HepG2 (cell line): ENCODE results near the gene RECQL5. TPM values are rescaled to one million over a fixed set of nuclear protein-coding genes. Genes with fewer than 3 reads are reported as not detected.

ENCODE experiments used
- ATAC-seq: fragments of 200-7000 bp; cut with Tn5 transposase; 3 replicates; pipeline ENCODE4 v1.9.1; 2020; ENCODE audit warnings: mild to moderate bottlenecking, moderate library complexity
- BruUV-seq: library from RNA; stranded (reverse); fragments of 400-500 nt; replicated peaks from 2 replicates; lab custom pipeline; 2021; lab: Mats Ljungman, UMichigan
- CTCF ChIA-PET: fragments of 300-600 bp; formaldehyde crosslinking; extraction: SDS; loops from one replicate; lab custom pipeline; 2021; ENCODE audit warnings: low total read pairs, inconsistent platforms, low intra/inter-chr PET ratio; lab: Yijun Ruan, JAX
- POLR2A ChIA-PET: fragments of 350-600 bp; sonication (Branson Sonifier 250); formaldehyde crosslinking; loops from one replicate; lab custom pipeline; 2020; ENCODE audit warnings: antibody characterized with exemption, inconsistent platforms; lab: Yijun Ruan, JAX
- DNase-seq: peaks from one replicate; pipeline ENCODE4 v3.0.0-alpha.2; 2015; ENCODE audit warnings: low spot score
- FAIRE-seq: peaks from 3 replicates; lab custom pipeline; 2011; peaks lifted over from hg19 to GRCh38; lab: Jason Lieb, UNC
- H2AFZ ChIP-seq: one replicate; pipeline ENCODE4 v1.6.1; 2011; ENCODE audit warnings: low read length, inconsistent platforms
- H3K27ac ChIP-seq: fragments of 300-600 bp; 3 replicates; pipeline ENCODE4 v1.8.0; 2011; ENCODE audit warnings: mixed run types, mild to moderate bottlenecking, mixed read lengths, low read length, inconsistent platforms; ENCODE audit not compliant: insufficient read depth; ENCODE audit errors: extremely low read length
- H3K27me3 ChIP-seq, 2 experiments: fragments of 200-600 bp in 1 of 2; 2 replicates in 1 of 2; 3 replicates in 1 of 2; pipeline versions ENCODE4 v1.6.0 to v1.8.0; 2011; ENCODE audit warnings: low read length in 2 of 2, mild to moderate bottlenecking in 2 of 2, moderate library complexity in 2 of 2, inconsistent platforms in 1 of 2; ENCODE audit not compliant: insufficient read depth in 2 of 2, control insufficient read depth in 1 of 2
- H3K36me3 ChIP-seq, 2 experiments: fragments of 200-600 bp in 1 of 2; replicated peaks in 1 of 2; 2 replicates in 1 of 2; 3 replicates in 1 of 2; pipeline versions ENCODE4 v1.5.1 to v1.8.0; 2011; ENCODE audit warnings: low read length in 2 of 2, inconsistent platforms in 1 of 2; ENCODE audit not compliant: insufficient read depth in 2 of 2, control insufficient read depth in 1 of 2
- H3K4me1 ChIP-seq: 2 replicates; pipeline ENCODE4 v1.5.1; 2012; ENCODE audit warnings: low read length, inconsistent platforms; ENCODE audit not compliant: insufficient read depth
- H3K4me2 ChIP-seq: 2 replicates; pipeline ENCODE4 v1.6.0; 2011; ENCODE audit warnings: low read depth, low read length, inconsistent platforms
- H3K4me3 ChIP-seq, 3 experiments: fragments of 200-600 bp in 1 of 3; sonication (generic), shearing (Covaris generic) in 1 of 3; replicated peaks in 1 of 3; 2 replicates each; pipeline ENCODE4 v1.5.1; 2011 to 2016; ENCODE audit warnings: low read length in 3 of 3, inconsistent platforms in 2 of 3, low read depth in 2 of 3, mild to moderate bottlenecking in 2 of 3, control low read depth in 1 of 3, mixed read lengths in 1 of 3; ENCODE audit not compliant: insufficient read depth in 1 of 3
- H3K79me2 ChIP-seq: one replicate; pipeline ENCODE4 v1.6.1; 2011; ENCODE audit warnings: low read length, inconsistent platforms; ENCODE audit not compliant: insufficient read depth
- H3K9ac ChIP-seq: 2 replicates; pipeline ENCODE4 v1.6.0; 2011; ENCODE audit warnings: mild to moderate bottlenecking, low read depth, low read length, inconsistent platforms; ENCODE audit not compliant: insufficient read depth
- H3K9me3 ChIP-seq: 2 replicates; pipeline ENCODE4 v1.5.1; 2012; ENCODE audit warnings: mild to moderate bottlenecking, low read length
- H4K20me1 ChIP-seq: 2 replicates; pipeline ENCODE4 v1.6.0; 2011; ENCODE audit warnings: inconsistent platforms, mild to moderate bottlenecking, low read length, moderate library complexity; ENCODE audit not compliant: insufficient read depth
- GTF2F1 ChIP-seq: fragments of 150-350 bp; IDR thresholded peaks from 2 replicates; pipeline ENCODE4 v1.6.1; 2014; ENCODE audit warnings: low read length
- MYC ChIP-seq: sonication (generic); formaldehyde crosslinking; IDR thresholded peaks from 2 replicates; pipeline ENCODE4 v1.9.0; 2021; ENCODE audit warnings: missing genetic modification reagents, borderline replicate concordance
- NR2F6 ChIP-seq, 2 experiments: IDR thresholded peaks; 2 replicates each; pipeline ENCODE4 v1.6.1; 2016; ENCODE audit warnings: antibody characterized with exemption in 1 of 2, mild to moderate bottlenecking in 1 of 2
- RBM39 ChIP-seq: fragments of 200-400 bp; formaldehyde crosslinking; IDR thresholded peaks from one replicate; pipeline ENCODE4 v1.6.1; 2018; ENCODE audit warnings: antibody characterized with exemption, mild to moderate bottlenecking, low read depth, low read length; ENCODE audit not compliant: poor library complexity, severe bottlenecking
- RFX3 ChIP-seq: IDR thresholded peaks from 2 replicates; pipeline ENCODE4 v1.6.1; 2016; ENCODE audit warnings: missing biosample characterization, missing genetic modification reagents
- RORA ChIP-seq: sonication (generic); formaldehyde crosslinking; IDR thresholded peaks from 2 replicates; pipeline ENCODE4 v1.5.0; 2020; ENCODE audit warnings: mild to moderate bottlenecking, missing genetic modification reagents, moderate library complexity
- SP1 ChIP-seq, 2 experiments: fragments of 450-650 bp in 1 of 2; sonication (generic) in 1 of 2; formaldehyde crosslinking in 1 of 2; IDR thresholded peaks; 2 replicates each; pipeline versions ENCODE4 v1.4.0 to v1.6.1; 2016 to 2020; ENCODE audit warnings: missing genetic modification reagents in 1 of 2
- THAP8 ChIP-seq: sonication (generic); formaldehyde crosslinking; IDR thresholded peaks from 2 replicates; pipeline ENCODE4 v1.5.1; 2020; ENCODE audit warnings: missing genetic modification reagents, mild to moderate bottlenecking, borderline replicate concordance
- TRIM22 ChIP-seq: fragments of 450-650 bp; IDR thresholded peaks from 2 replicates; pipeline ENCODE4 v1.6.1; 2017
- ZFP62 ChIP-seq: sonication (generic); formaldehyde crosslinking; IDR thresholded peaks from 2 replicates; pipeline ENCODE4 v1.4.0; 2020; ENCODE audit warnings: missing genetic modification reagents
- ZKSCAN5 ChIP-seq: sonication (generic); formaldehyde crosslinking; IDR thresholded peaks from 2 replicates; pipeline ENCODE4 v1.5.1; 2020; ENCODE audit warnings: mild to moderate bottlenecking, missing genetic modification reagents
- ZNF10 ChIP-seq: sonication (generic); formaldehyde crosslinking; IDR thresholded peaks from 2 replicates; pipeline ENCODE4 v1.4.0; 2020; ENCODE audit warnings: mild to moderate bottlenecking, low read depth, missing genetic modification reagents, borderline replicate concordance
- ZNF318 ChIP-seq: sonication (generic); formaldehyde crosslinking; IDR thresholded peaks from 2 replicates; pipeline ENCODE4 v1.4.0; 2020; ENCODE audit warnings: mild to moderate bottlenecking, missing genetic modification reagents
- ZNF605 ChIP-seq: sonication (generic); formaldehyde crosslinking; IDR thresholded peaks from 2 replicates; pipeline ENCODE4 v1.8.0; 2022; ENCODE audit warnings: mild to moderate bottlenecking, missing genetic modification reagents
- ZNF83 ChIP-seq: sonication (generic); formaldehyde crosslinking; IDR thresholded peaks from 2 replicates; pipeline ENCODE4 v1.4.0; 2020; ENCODE audit warnings: missing genetic modification reagents, mild to moderate bottlenecking, borderline replicate concordance
- WGBS: methylation state at CpG from one replicate; pipeline ENCODE4 v1.1.6; 2017; ENCODE audit warnings: low lambda C conversion rate; 5-methylcytosine and 5-hydroxymethylcytosine counted together
- in situ Hi-C: cut with HindIII; loops from 2 replicates; pipeline ENCODE4 v1.10.0; 2017; ENCODE audit warnings: low pct_unique_long_range_greater_than_20kb; ENCODE audit not compliant: extremely low pct_ligation_motif_present
- intact Hi-C: fragments of 100-400 bp; cut with micrococcal nuclease; formaldehyde crosslinking; loops from one replicate; pipeline ENCODE4 v1.10.0; 2022; ENCODE audit not compliant: unreplicated experiment
- polyA plus RNA-seq, 8 experiments: library from polyadenylated mRNA; depleted of rRNA in 3 of 8; stranded (reverse) in 7 of 8; unstranded in 1 of 8; fragments of >200 nt; fragmentation: Illumina TruSeq in 4 of 8; extraction: Trizol in 4 of 8; gene quantifications; 2 replicates each; pipeline versions ENCODE4 v1.2.1 to v1.2.3, GENCODE V29; 2011 to 2016; ENCODE audit warnings: low read depth in 4 of 8, missing spikeins in 1 of 8, mixed read lengths in 1 of 8; ENCODE audit not compliant: insufficient read depth in 1 of 8
- total RNA-seq, 5 experiments: library from RNA; depleted of rRNA; stranded (reverse); fragments of >200 nt; fragmentation: Illumina TruSeq; extraction: Trizol; gene quantifications; 2 replicates each; pipeline ENCODE4 v1.2.3, GENCODE V29; 2016; ENCODE audit warnings: low read depth in 1 of 5

Gene RECQL5
- total and polyA plus RNA-seq, 2 of the 13 experiments (the other 11 are each of a cell fraction or from before 2014, with no cell fraction given): 27.7 to 32.0 TPM

- TF ChIP-seq ZNF318 (no peak), MYC (CRISPR knock-in tag) (no peak), RBM39 (no peak), ZNF83 (CRISPR knock-in tag) (no peak)
Observed at GRCh38 chr17:75685499-75685898, 18.5 kb upstream of the RECQL5 start (continued).

GRCh38 chr17:75684924-75685323 is 18.0 kb upstream of the RECQL5 start:
- Histone ChIP-seq H3K9me3 (no peaks in the 10 kb centered on the region), H3K79me2 (peaks cover 61% of the 10 kb centered on the region), H3K27ac (no peak overlapping the region), H3K27me3 (no peaks in the 10 kb centered on the region), H3K9ac (no peak overlapping the region), H2AFZ (no peak overlapping the region), H3K4me1 (peaks cover 16% of the 10 kb centered on the region), H4K20me1 (peaks cover under 1% of the 10 kb centered on the region; the same call in 1 of the 2 replicates), H3K36me3 (peaks cover 16 to 57% of the 10 kb centered on the region in 2 experiments), H3K4me2 (no peak overlapping the region), H3K4me3 (no peak overlapping the region)
- FAIRE-seq (no peak), ATAC-seq (no peak), DNase-seq (no peak)
- POLR2A ChIA-PET: no interaction called here
- CTCF ChIA-PET: no interaction called here
- 90% methylated on average over 7 of the region's 7 CpGs for WGBS
- BruUV-seq: no TSS peak
- intact Hi-C loops: no loop called here
- in situ Hi-C loops: no loop called here
- TF ChIP-seq GTF2F1 (no peak), ZKSCAN5 (CRISPR knock-in tag) (no peak), ZNF10 (no peak), SP1 (IDR thresholded peaks at IDR 0.05) (no peak), SP1 (CRISPR knock-in tag; IDR thresholded peaks at IDR 0.05) (no peak), THAP8 (CRISPR knock-in tag) (no peak), TRIM22 (no peak), RORA (CRISPR knock-in tag) (no peak), ZFP62 (CRISPR knock-in tag) (no peak), RFX3 (CRISPR knock-in tag) (no peak), ZNF605 (CRISPR knock-in tag) (no peak), NR2F6 (IDR thresholded peaks at IDR 0.05) (no peak), NR2F6 (CRISPR knock-in tag; IDR thresholded peaks at IDR 0.05) (no peak)
